SK-N-SH (cell line): ENCODE measurements around the gene MAD1L1. TPM values are rescaled to one million over a fixed set of nuclear protein-coding genes. Genes with fewer than 3 reads are reported as not detected.

ENCODE experiments used
- CTCF ChIA-PET: fragments of 300-600, 350-600 bp; formaldehyde crosslinking; extraction: SDS; loops from one replicate; lab custom pipeline; 2021; lab: Yijun Ruan, JAX
- POLR2A ChIA-PET: fragments of 350-600 bp; sonication (Branson Sonifier 250); formaldehyde crosslinking; extraction: SDS; loops from one replicate; lab custom pipeline; 2020; ENCODE audit warnings: antibody characterized with exemption, inconsistent platforms; lab: Yijun Ruan, JAX
- DNase-seq: peaks from one replicate; pipeline ENCODE4 v3.0.0; 2012
- H2AFZ ChIP-seq: fragments of 200-600 bp; sonication (generic); 2 replicates; pipeline ENCODE4 v1.8.1; 2016; ENCODE audit warnings: antibody characterized with exemption, mild to moderate bottlenecking, low read depth
- H3F3A ChIP-seq: fragments of 200-600 bp; sonication (generic); replicated peaks from 2 replicates; pipeline ENCODE3; 2016; ENCODE audit warnings: antibody characterized with exemption, mild to moderate bottlenecking; ENCODE audit not compliant: insufficient read depth
- H3K27ac ChIP-seq, 2 experiments: fragments of 200-500 bp in 1 of 2; fragments of 200-600 bp in 1 of 2; sonication (Bioruptor generic) in 1 of 2; sonication (generic), shearing (Covaris generic) in 1 of 2; 2 replicates each; pipeline versions ENCODE4 v1.5.1 to v1.6.1; 2014 to 2016; ENCODE audit warnings: low read depth in 2 of 2, inconsistent platforms in 1 of 2, low read length in 1 of 2, mild to moderate bottlenecking in 1 of 2, mixed read lengths in 1 of 2
- H3K27me3 ChIP-seq: fragments of 200-600 bp; sonication (generic), shearing (Covaris generic); 2 replicates; pipeline ENCODE4 v1.6.1; 2016; ENCODE audit warnings: mixed run types; ENCODE audit not compliant: insufficient read depth
- H3K36me3 ChIP-seq, 2 experiments: fragments of 200-500 bp in 1 of 2; fragments of 200-600 bp in 1 of 2; sonication (Bioruptor generic) in 1 of 2; sonication (generic) in 1 of 2; replicated peaks in 1 of 2; 2 replicates each; pipeline versions ENCODE3 to v1.5.1; 2014 to 2016; ENCODE audit warnings: low read length in 1 of 2, mild to moderate bottlenecking in 1 of 2; ENCODE audit not compliant: insufficient read depth in 2 of 2, control insufficient read depth in 1 of 2
- H3K4me1 ChIP-seq, 2 experiments: fragments of 200-500 bp in 1 of 2; fragments of 200-600 bp in 1 of 2; sonication (Bioruptor generic) in 1 of 2; sonication (generic), shearing (Covaris generic) in 1 of 2; 2 replicates each; pipeline versions ENCODE4 v1.5.1 to v1.6.1; 2014 to 2016; ENCODE audit warnings: low read depth in 1 of 2, low read length in 1 of 2, mixed run types in 1 of 2; ENCODE audit not compliant: insufficient read depth in 2 of 2, control insufficient read depth in 1 of 2
- H3K4me2 ChIP-seq: fragments of 200-600 bp; sonication (generic), shearing (Covaris generic); 2 replicates; pipeline ENCODE4 v1.6.1; 2017; ENCODE audit warnings: mixed run types
- H3K4me3 ChIP-seq, 2 experiments: fragments of 200-500 bp in 1 of 2; fragments of 200-600 bp in 1 of 2; sonication (Bioruptor generic) in 1 of 2; sonication (generic), shearing (Covaris generic) in 1 of 2; 2 replicates each; pipeline versions ENCODE4 v1.5.1 to v1.8.1; 2014 to 2016; ENCODE audit warnings: low read depth in 2 of 2, inconsistent platforms in 1 of 2, low read length in 1 of 2, mild to moderate bottlenecking in 1 of 2, mixed read lengths in 1 of 2, moderate library complexity in 1 of 2
- H3K79me2 ChIP-seq: fragments of 200-600 bp; sonication (generic); 2 replicates; pipeline ENCODE4 v1.8.1; 2017; ENCODE audit warnings: mild to moderate bottlenecking; ENCODE audit not compliant: insufficient read depth
- H3K9ac ChIP-seq: fragments of 200-600 bp; sonication (generic); 2 replicates; pipeline ENCODE4 v1.6.1; 2017; ENCODE audit warnings: mixed run types
- H3K9me2 ChIP-seq: fragments of 200-600 bp; sonication (generic); 2 replicates; pipeline ENCODE4 v1.6.1; 2017; ENCODE audit warnings: mixed run types
- H3K9me3 ChIP-seq: fragments of 200-600 bp; sonication (generic); 2 replicates; pipeline ENCODE4 v1.6.1; 2017; ENCODE audit warnings: mixed run types, mild to moderate bottlenecking, moderate library complexity
- H4K20me1 ChIP-seq: fragments of 200-600 bp; sonication (generic); 2 replicates; pipeline ENCODE4 v1.6.1; 2017; ENCODE audit warnings: mild to moderate bottlenecking, mixed run types; ENCODE audit not compliant: insufficient read depth
- CTCF ChIP-seq: fragments of 200-600 bp; sonication (generic); IDR thresholded peaks from 2 replicates; pipeline ENCODE4 v1.6.1; 2017; ENCODE audit warnings: antibody characterized with exemption, mild to moderate bottlenecking, moderate library complexity
- ELF1 ChIP-seq: IDR thresholded peaks from 2 replicates; pipeline ENCODE4 v1.4.0; 2012
- EP300 ChIP-seq, 2 experiments: IDR thresholded peaks; 2 replicates each; pipeline versions ENCODE4 v1.4.0 to v1.6.1; 2012; ENCODE audit warnings: borderline replicate concordance in 1 of 2, low read depth in 1 of 2, low read length in 1 of 2
- EZH2phosphoT487 ChIP-seq: fragments of 200-600 bp; sonication (generic); IDR thresholded peaks from 2 replicates; pipeline ENCODE4 v1.6.1; 2017; ENCODE audit warnings: low read depth, mixed run types, mild to moderate bottlenecking, antibody characterized with exemption, moderate library complexity, borderline replicate concordance
- FOXJ3 ChIP-seq: sonication (generic); formaldehyde crosslinking; IDR thresholded peaks from 2 replicates; pipeline ENCODE4 v1.5.1; 2020; ENCODE audit warnings: mild to moderate bottlenecking, missing genetic modification reagents
- GABPA ChIP-seq: IDR thresholded peaks from 2 replicates; pipeline ENCODE4 v1.4.0; 2012; ENCODE audit warnings: low read depth, mild to moderate bottlenecking
- GATA2 ChIP-seq: sonication (generic); formaldehyde crosslinking; IDR thresholded peaks from 2 replicates; pipeline ENCODE4 v1.5.0; 2020; ENCODE audit warnings: mild to moderate bottlenecking, missing genetic modification reagents
- JUND ChIP-seq: IDR thresholded peaks from 2 replicates; pipeline ENCODE4 v1.4.0; 2012
- MAX ChIP-seq: IDR thresholded peaks from 2 replicates; pipeline ENCODE4 v1.4.0; 2012; ENCODE audit warnings: low read depth
- NRF1 ChIP-seq: IDR thresholded peaks from 2 replicates; pipeline ENCODE4 v1.6.1; 2012; ENCODE audit warnings: low read depth, mild to moderate bottlenecking, low read length
- POLR2AphosphoS5 ChIP-seq: IDR thresholded peaks from 2 replicates; pipeline ENCODE4 v1.6.1; 2012; ENCODE audit warnings: low read depth, low read length
- RAD21 ChIP-seq: IDR thresholded peaks from 2 replicates; pipeline ENCODE4 v1.6.1; 2012; ENCODE audit warnings: mild to moderate bottlenecking, low read length
- RXRA ChIP-seq: IDR thresholded peaks from 2 replicates; pipeline ENCODE4 v1.4.0; 2012; ENCODE audit warnings: low read depth, mild to moderate bottlenecking, borderline replicate concordance
- SIN3A ChIP-seq: IDR thresholded peaks from 2 replicates; pipeline ENCODE4 v1.6.1; 2012; ENCODE audit warnings: low read depth, mild to moderate bottlenecking, low read length, moderate library complexity, borderline replicate concordance
- SMC3 ChIP-seq: IDR thresholded peaks from 2 replicates; pipeline ENCODE4 v1.6.1; 2012; ENCODE audit warnings: low read depth, low read length, improper control_type of control experiment
- TAF1 ChIP-seq: IDR thresholded peaks from 2 replicates; pipeline ENCODE4 v1.6.1; 2012; ENCODE audit warnings: low read depth, mild to moderate bottlenecking, low read length, moderate library complexity, borderline replicate concordance
- TCF12 ChIP-seq: IDR thresholded peaks from 2 replicates; pipeline ENCODE4 v1.4.0; 2012
- USF1 ChIP-seq: IDR thresholded peaks from 2 replicates; pipeline ENCODE4 v1.4.0; 2012; ENCODE audit warnings: low read depth, borderline replicate concordance
- ZBTB33 ChIP-seq: IDR thresholded peaks from 2 replicates; pipeline ENCODE4 v1.4.0; 2012; ENCODE audit warnings: low read depth, borderline replicate concordance
- WGBS: methylation state at CpG from one replicate; pipeline ENCODE4 v1.1.6; 2017; ENCODE audit warnings: low lambda C conversion rate; 5-methylcytosine and 5-hydroxymethylcytosine counted together
- polyA plus RNA-seq, 3 experiments: library from polyadenylated mRNA; depleted of rRNA; stranded (reverse); fragments of >200 nt; gene quantifications; 2 replicates each; pipeline ENCODE4 v1.2.3, GENCODE V29; 2012

Gene MAD1L1
- polyA plus RNA-seq, 1 of the 3 experiments (the other 2 are of a cell fraction): 46.2 TPM

- Histone ChIP-seq H3K4me1 (peaks cover 0 to 8% of the 10 kb centered on the region in 2 experiments; a peak in 1 of 4 replicates), H3K4me2 (no peak overlapping the region), H3K79me2 (no peaks in the 10 kb centered on the region), H3K27ac (no peak overlapping the region), H3K9ac (no peak overlapping the region), H3F3A (no peaks in the 10 kb centered on the region), H3K4me3 (no peak overlapping the region)
- peak; percentile 33 for DNase-seq
- POLR2A ChIA-PET: interaction anchor here (0.6 kb wide), 1 partner anchor 18 kb away, joined by 3 read pairs; no protein-coding TSS in a partner anchor
- TF ChIP-seq USF1 (no peak), EZH2phosphoT487 (no peak), EP300 (IDR thresholded peaks at IDR 0.05; ENCODE audit: borderline replicate concordance in 1 of 2, low read depth in 1 of 2, low read length in 1 of 2) (no peak), MAX (no peak), JUND (no peak), RAD21 (no peak)
- TF ChIP-seq, all 33 proteins: peak for 0
- no peaks in the 10 kb centered on the region for H4K20me1 ChIP-seq
- H2AFZ ChIP-seq: no peak overlapping the region
- H3K9me3 ChIP-seq: no peaks in the 10 kb centered on the region
- peaks cover 0 to 16% of the 10 kb centered on the region in 2 experiments for H3K36me3 ChIP-seq
- CTCF ChIA-PET: interaction anchor here (1.7 to 4.0 kb wide), 2 partner anchors 11 to 89 kb away, joined by 7 to 19 read pairs; no protein-coding TSS in a partner anchor
- no peaks in the 10 kb centered on the region for H3K9me2 ChIP-seq
- no peaks in the 10 kb centered on the region for H3K27me3 ChIP-seq
- WGBS: 93% methylated on average over 20 of the region's 34 CpGs
Measured at GRCh38 chr7:2258661-2259365, 26.1 kb upstream of the MAD1L1 start.

GRCh38 chr7:2257651-2258050 is 24.9 kb upstream of the MAD1L1 start:
- Histone ChIP-seq H4K20me1 (no peaks in the 10 kb centered on the region), H2AFZ (no peak overlapping the region), H3K4me2 (no peak overlapping the region), H3K9ac (no peak overlapping the region), H3K27me3 (no peaks in the 10 kb centered on the region), H3F3A (no peaks in the 10 kb centered on the region), H3K79me2 (no peaks in the 10 kb centered on the region), H3K9me2 (no peaks in the 10 kb centered on the region), H3K4me3 (no peak overlapping the region), H3K36me3 (peaks cover 0 to 20% of the 10 kb centered on the region in 2 experiments), H3K9me3 (no peaks in the 10 kb centered on the region), H3K4me1 (peaks cover 0 to 8% of the 10 kb centered on the region in 2 experiments; a peak in 1 of 4 replicates), H3K27ac (no peak overlapping the region)
- CTCF ChIA-PET: interaction anchor here (1.7 kb wide), 1 partner anchor 10 kb away, joined by 7 read pairs; no protein-coding TSS in a partner anchor
- TF ChIP-seq GATA2 (no peak), POLR2AphosphoS5 (no peak), TCF12 (no peak), SIN3A (no peak), EP300 (IDR thresholded peaks at IDR 0.05; ENCODE audit: borderline replicate concordance in 1 of 2, low read depth in 1 of 2, low read length in 1 of 2) (no peak), ELF1 (no peak), TAF1 (no peak), RXRA (no peak), NRF1 (no peak), CTCF (no peak), FOXJ3 (no peak), GABPA (no peak), SMC3 (no peak), ZBTB33 (no peak), USF1 (no peak), JUND (no peak)
- POLR2A ChIA-PET: interaction anchor here (1.6 kb wide), 1 partner anchor 96 kb away, joined by 5 read pairs; no protein-coding TSS in a partner anchor
- WGBS: 99% methylated on average over 17 of the region's 17 CpGs
- peak; percentile 23 for DNase-seq
